Activated naive CD4-positive, alpha-beta T cell treated with anti-CD3 and anti-CD28 coated beads, Interleukin-2, amount 50 U/mL, for 72 hours (primary cell): ENCODE measurements around the gene CREBBP. TPM values are rescaled to one million over a fixed set of nuclear protein-coding genes. Genes with fewer than 3 reads are reported as not detected.
A peak's percentile ranks its signal among the peaks of the same experiment; 100 is the strongest.

Experiments used
- ATAC-seq, 2 donors: fragments of 150-1000 bp; cut with Tn5 transposase; 2 replicates each; pipeline ENCODE4 v1.10.0; 2021; ENCODE audit warnings: mild to moderate bottlenecking in 2 of 2, moderate library complexity in 2 of 2
- DNase-seq, 2 donors: peaks; one replicate each; pipeline ENCODE4 v3.0.0; 2021 to 2022; ENCODE audit warnings: low spot score in 2 of 2
- H3K27ac Mint-ChIP-seq, 2 donors: one replicate each; pipeline ENCODE4 v1.8.0; 2022; ENCODE audit warnings: mild to moderate bottlenecking in 2 of 2, mixed read lengths in 2 of 2
- H3K36me3 Mint-ChIP-seq, 2 donors: one replicate each; pipeline ENCODE4 v1.8.0; 2022; ENCODE audit warnings: mixed read lengths in 2 of 2
- H3K9me3 Mint-ChIP-seq, 2 donors: one replicate each; pipeline ENCODE4 v1.8.0; 2022; ENCODE audit warnings: mixed read lengths in 2 of 2
- total RNA-seq, 2 donors: library from RNA; stranded (reverse); gene quantifications; one replicate each; pipeline ENCODE4 v1.2.3, GENCODE V29; 2022

CREBBP gene
- total RNA-seq, 2 donors from 2014 or later: 39.9 to 50.0 TPM

- no peaks in the 10 kb centered on the region for H3K9me3 Mint-ChIP-seq
- no peak for ATAC-seq
These were observed 106.8 kb downstream of the CREBBP start for GRCh38 chr16:3773663-3774062.

GRCh38 chr16:3771513-3771912 is 109.0 kb downstream of the CREBBP start:
- DNase-seq (no peak), ATAC-seq (no peak)
- Mint-ChIP-seq H3K27ac (no peak overlapping the region), H3K36me3 (peaks cover 0 to 5% of the 10 kb centered on the region in 2 donors), H3K9me3 (no peaks in the 10 kb centered on the region)

More at GRCh38 chr16:3773663-3774062, 106.8 kb downstream of the CREBBP start:
- Mint-ChIP-seq H3K27ac (no peak overlapping the region), H3K36me3 (peaks cover 0 to 5% of the 10 kb centered on the region in 2 donors)
- DNase-seq: no peak

- peaks cover 0 to 5% of the 10 kb centered on the region in 2 donors for H3K36me3 Mint-ChIP-seq
- H3K9me3 Mint-ChIP-seq: no peaks in the 10 kb centered on the region
- ATAC-seq (no peak), DNase-seq (no peak)
- no peak overlapping the region for H3K27ac Mint-ChIP-seq
These were observed 110.0 kb downstream of the CREBBP start for GRCh38 chr16:3770530-3770929.

GRCh38 chr16:3769942-3770341 is 110.6 kb downstream of the CREBBP start:
- peaks cover 0 to 5% of the 10 kb centered on the region in 2 donors for H3K36me3 Mint-ChIP-seq
- H3K9me3 Mint-ChIP-seq: no peaks in the 10 kb centered on the region
- DNase-seq: no peak
- no peak for ATAC-seq
- H3K27ac Mint-ChIP-seq: no peak overlapping the region

- H3K36me3 Mint-ChIP-seq: peaks cover 0 to 5% of the 10 kb centered on the region in 2 donors
- no peak for ATAC-seq
- no peaks in the 10 kb centered on the region for H3K9me3 Mint-ChIP-seq
- no peak for DNase-seq
- peak overlapping the region in 1 of 2 donors; percentile 44 for H3K27ac Mint-ChIP-seq
These were observed 111.5 kb downstream of the CREBBP start for GRCh38 chr16:3769013-3769412.

- peak overlapping the region in 1 of 2 donors; percentile 17 for H3K27ac Mint-ChIP-seq
- peaks cover 0 to 5% of the 10 kb centered on the region in 2 donors for H3K36me3 Mint-ChIP-seq
These were observed 113.1 kb downstream of the CREBBP start for GRCh38 chr16:3767333-3767986.

GRCh38 chr16:3766177-3766576 is 114.3 kb downstream of the CREBBP start:
- no peak overlapping the region for H3K27ac Mint-ChIP-seq
- H3K9me3 Mint-ChIP-seq: no peaks in the 10 kb centered on the region

More at GRCh38 chr16:3767333-3767986, 113.1 kb downstream of the CREBBP start:
- DNase-seq (no peak), ATAC-seq (no peak)
- H3K9me3 Mint-ChIP-seq: no peaks in the 10 kb centered on the region

GRCh38 chr16:3764409-3764808 is 116.1 kb downstream of the CREBBP start:
- Mint-ChIP-seq H3K27ac (no peak overlapping the region), H3K9me3 (no peaks in the 10 kb centered on the region), H3K36me3 (no peaks in the 10 kb centered on the region)
- no peak for DNase-seq
- ATAC-seq: no peak

More at GRCh38 chr16:3766177-3766576, 114.3 kb downstream of the CREBBP start:
- DNase-seq (no peak), ATAC-seq (no peak)
- peaks cover 0 to 5% of the 10 kb centered on the region in 2 donors for H3K36me3 Mint-ChIP-seq

GRCh38 chr16:3762107-3762750 is 118.3 kb downstream of the CREBBP start:
- DNase-seq: no peak
- no peaks in the 10 kb centered on the region for H3K36me3 Mint-ChIP-seq
- ATAC-seq: no peak
- peak overlapping the region in 1 of 2 donors; percentile 62 for H3K27ac Mint-ChIP-seq
- H3K9me3 Mint-ChIP-seq: no peaks in the 10 kb centered on the region

GRCh38 chr16:3761375-3762106 is 119.0 kb downstream of the CREBBP start:
- Mint-ChIP-seq H3K27ac (peak overlapping the region; percentile 9 to 62), H3K36me3 (no peaks in the 10 kb centered on the region)
- DNase-seq: no peak

GRCh38 chr16:3760518-3760917 is 120.0 kb downstream of the CREBBP start:
- Mint-ChIP-seq H3K9me3 (no peaks in the 10 kb centered on the region), H3K27ac (no peak overlapping the region), H3K36me3 (no peaks in the 10 kb centered on the region)
- no peak for DNase-seq
- ATAC-seq: no peak

More at GRCh38 chr16:3761375-3762106, 119.0 kb downstream of the CREBBP start:
- ATAC-seq: no peak
- no peaks in the 10 kb centered on the region for H3K9me3 Mint-ChIP-seq

- peak overlapping the region in 1 of 2 donors; percentile 4 for H3K27ac Mint-ChIP-seq
These were observed 120.8 kb downstream of the CREBBP start for GRCh38 chr16:3759736-3760135.

GRCh38 chr16:3756113-3756512 is 124.4 kb downstream of the CREBBP start:
- DNase-seq (no peak), ATAC-seq (no peak)
- H3K36me3 Mint-ChIP-seq: peaks cover 0 to 6% of the 10 kb centered on the region in 2 donors
- no peaks in the 10 kb centered on the region for H3K9me3 Mint-ChIP-seq
- no peak overlapping the region for H3K27ac Mint-ChIP-seq

More at GRCh38 chr16:3759736-3760135, 120.8 kb downstream of the CREBBP start:
- no peak for ATAC-seq
- Mint-ChIP-seq H3K36me3 (no peaks in the 10 kb centered on the region), H3K9me3 (no peaks in the 10 kb centered on the region)
- no peak for DNase-seq

- H3K9me3 Mint-ChIP-seq: no peaks in the 10 kb centered on the region
- H3K36me3 Mint-ChIP-seq: peaks cover 0 to 6% of the 10 kb centered on the region in 2 donors
- ATAC-seq (no peak), DNase-seq (no peak)
- no peak overlapping the region for H3K27ac Mint-ChIP-seq
These were observed 125.3 kb downstream of the CREBBP start for GRCh38 chr16:3755249-3755648.

GRCh38 chr16:3754772-3755171 is 125.7 kb downstream of the CREBBP start:
- ATAC-seq: no peak
- no peak for DNase-seq
- Mint-ChIP-seq H3K9me3 (no peaks in the 10 kb centered on the region), H3K27ac (no peak overlapping the region), H3K36me3 (peaks cover 0 to 6% of the 10 kb centered on the region in 2 donors)

- Mint-ChIP-seq H3K27ac (peak overlapping the region in 1 of 2 donors; percentile 29), H3K9me3 (no peaks in the 10 kb centered on the region), H3K36me3 (peaks cover 0 to 6% of the 10 kb centered on the region in 2 donors)
- no peak for DNase-seq
- ATAC-seq: no peak
These were observed 126.3 kb downstream of the CREBBP start for GRCh38 chr16:3754081-3754703.

- ATAC-seq: no peak
- Mint-ChIP-seq H3K27ac (no peak overlapping the region), H3K36me3 (peaks cover 0 to 6% of the 10 kb centered on the region in 2 donors), H3K9me3 (no peaks in the 10 kb centered on the region)
- no peak for DNase-seq
These were observed 127.5 kb downstream of the CREBBP start for GRCh38 chr16:3752984-3753383.
